HPDE6-E6E7 (cell line): ENCODE measurements around the gene NDOR1.
"Not testable (repeated sequence)": the region's sequence is repeated elsewhere in the genome, so short reads cannot be mapped to it uniquely, and the experiment has no call there.

ENCODE experiments used
- DNase-seq: peaks from one replicate; pipeline ENCODE4 v3.0.0; 2011; ENCODE audit warnings: missing footprints; ENCODE audit errors: extremely low spot score

Gene NDOR1

DNA sequence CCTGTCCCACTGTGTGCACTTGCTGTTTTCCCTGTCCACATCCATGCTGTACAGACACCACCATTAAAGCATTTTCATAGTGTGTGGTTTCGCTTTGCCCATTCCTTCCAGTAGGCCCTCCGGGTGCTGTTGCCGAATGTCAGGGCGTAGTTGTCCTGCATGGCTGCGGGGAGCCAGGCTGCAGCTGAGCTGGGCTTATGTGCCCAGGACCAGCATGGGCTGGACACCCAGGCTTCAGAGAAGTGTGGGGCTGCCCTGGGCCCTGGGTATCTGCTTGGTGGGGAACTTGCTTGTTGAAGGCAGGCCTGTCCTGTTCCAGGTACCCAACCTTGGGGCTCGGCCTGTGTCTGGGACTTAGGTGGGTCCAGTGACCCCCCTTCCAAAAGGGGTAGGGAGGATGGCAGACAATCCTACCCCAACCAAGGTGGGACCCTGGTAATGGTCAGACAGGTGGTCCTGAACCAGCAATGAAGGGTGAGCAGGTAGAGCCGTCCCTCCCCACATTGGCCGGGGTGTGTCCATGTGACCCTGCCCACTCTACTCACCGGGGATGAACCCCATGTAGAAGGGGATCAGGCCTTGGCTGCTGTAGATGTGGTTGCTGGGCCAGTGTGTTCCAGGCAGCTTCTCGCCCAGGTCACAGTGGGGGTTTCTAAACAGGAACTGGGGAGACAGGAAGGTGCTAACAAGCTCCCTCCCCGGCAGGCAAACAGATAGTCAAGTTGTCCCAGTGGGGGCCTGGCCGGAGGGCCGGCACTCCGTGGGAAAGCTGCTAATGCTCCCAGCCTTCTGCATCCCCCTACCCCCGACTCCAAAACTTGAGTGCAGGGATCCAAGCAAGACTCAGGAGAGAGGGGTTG, 38.4 kb downstream of the NDOR1 start:
- no peak for DNase-seq

DNA sequence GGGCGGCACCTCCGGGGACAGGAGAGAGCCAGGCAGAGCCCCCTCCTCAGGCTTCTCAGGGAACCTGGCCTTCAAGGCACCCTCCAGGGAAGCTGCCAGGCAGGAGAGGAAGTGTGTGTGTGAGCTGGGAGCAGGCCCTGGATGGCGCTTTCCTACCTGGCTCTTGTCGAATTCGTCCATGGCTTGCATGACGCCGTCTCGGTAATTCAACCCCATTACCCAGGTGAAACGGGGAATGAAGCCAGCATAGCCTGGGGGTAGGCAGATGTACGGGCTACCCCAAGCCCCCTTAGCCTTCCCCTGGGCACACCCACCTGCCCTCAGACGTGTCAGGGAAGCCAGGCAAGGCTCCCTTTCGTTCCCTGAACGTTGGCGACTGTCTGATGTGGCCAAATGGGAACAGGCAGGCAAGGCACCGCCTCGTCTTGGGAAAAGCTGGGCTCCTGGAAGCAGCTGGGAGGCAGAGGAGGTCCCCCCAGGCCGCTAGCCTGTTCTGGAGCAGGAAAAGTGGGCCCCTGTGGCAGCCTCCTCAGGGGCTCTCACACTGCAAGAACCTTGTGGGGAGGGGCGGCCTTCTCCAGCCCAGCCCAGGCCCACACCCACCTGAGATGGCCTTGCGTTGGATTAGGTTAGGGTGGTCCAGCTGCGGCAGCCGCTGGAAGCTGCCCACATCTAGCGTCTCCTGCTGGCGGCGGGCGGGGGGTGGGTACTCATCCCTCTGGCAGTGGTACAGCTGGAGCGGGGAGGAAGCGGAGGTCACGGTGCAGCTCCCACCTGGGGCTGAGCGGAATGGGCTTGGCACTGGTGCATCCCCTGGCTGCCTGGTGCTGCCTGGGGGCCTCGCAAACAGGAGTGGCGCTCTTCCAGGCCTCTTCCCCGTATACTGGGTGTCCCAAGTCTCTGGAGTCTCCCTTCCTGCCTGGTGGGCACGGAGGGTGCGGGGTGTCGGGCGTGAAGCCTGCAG, 39.3 kb downstream of the NDOR1 start:
- DNase-seq: no peak

DNA sequence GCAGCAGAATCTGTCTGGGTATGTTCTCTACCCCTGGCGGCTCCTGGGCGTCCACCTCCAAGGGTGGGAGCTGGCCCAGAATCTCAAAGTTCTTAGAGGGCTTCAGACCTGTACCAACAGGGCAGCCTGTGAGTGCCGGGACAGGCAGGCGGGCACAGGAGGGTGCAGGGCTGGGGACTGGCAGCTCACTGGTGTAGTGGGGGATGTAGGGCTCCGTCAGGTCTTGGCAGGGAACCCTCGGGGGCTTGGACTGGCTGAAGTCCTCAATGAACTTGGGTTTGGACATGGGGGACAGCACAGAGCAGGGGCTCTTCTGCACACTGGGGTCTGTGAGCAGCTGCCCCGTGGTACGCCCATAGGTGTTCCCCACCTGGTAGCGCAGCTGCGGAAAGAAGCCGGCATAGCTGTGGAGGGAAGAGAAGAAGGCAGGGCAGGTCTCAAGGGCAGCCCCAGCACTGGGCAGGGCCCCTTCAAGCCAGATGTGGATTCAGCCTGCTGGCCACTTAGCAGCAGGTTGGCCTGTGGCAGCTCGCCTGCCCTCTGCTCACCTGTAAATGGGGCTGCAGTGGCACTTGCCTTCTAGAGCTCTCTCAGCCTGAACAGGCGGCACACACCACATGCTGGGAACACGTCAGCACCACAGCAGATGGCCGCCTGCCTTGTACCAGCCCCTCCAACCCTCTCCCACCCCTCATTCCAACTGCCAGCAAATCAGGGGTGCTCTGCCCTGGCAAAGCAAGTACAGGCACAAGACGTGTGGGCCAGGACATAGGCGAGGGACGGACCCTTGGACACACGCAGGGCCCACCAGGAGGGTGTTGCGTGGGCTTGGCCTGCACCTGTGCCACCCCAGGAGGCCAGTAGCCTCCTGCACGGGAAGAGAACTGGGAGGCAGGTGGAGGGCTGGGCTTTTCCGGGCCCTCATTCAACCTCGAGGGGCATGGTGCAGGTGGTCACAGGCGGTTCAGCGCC, 40.2 kb downstream of the NDOR1 start:
- no peak for DNase-seq

DNA sequence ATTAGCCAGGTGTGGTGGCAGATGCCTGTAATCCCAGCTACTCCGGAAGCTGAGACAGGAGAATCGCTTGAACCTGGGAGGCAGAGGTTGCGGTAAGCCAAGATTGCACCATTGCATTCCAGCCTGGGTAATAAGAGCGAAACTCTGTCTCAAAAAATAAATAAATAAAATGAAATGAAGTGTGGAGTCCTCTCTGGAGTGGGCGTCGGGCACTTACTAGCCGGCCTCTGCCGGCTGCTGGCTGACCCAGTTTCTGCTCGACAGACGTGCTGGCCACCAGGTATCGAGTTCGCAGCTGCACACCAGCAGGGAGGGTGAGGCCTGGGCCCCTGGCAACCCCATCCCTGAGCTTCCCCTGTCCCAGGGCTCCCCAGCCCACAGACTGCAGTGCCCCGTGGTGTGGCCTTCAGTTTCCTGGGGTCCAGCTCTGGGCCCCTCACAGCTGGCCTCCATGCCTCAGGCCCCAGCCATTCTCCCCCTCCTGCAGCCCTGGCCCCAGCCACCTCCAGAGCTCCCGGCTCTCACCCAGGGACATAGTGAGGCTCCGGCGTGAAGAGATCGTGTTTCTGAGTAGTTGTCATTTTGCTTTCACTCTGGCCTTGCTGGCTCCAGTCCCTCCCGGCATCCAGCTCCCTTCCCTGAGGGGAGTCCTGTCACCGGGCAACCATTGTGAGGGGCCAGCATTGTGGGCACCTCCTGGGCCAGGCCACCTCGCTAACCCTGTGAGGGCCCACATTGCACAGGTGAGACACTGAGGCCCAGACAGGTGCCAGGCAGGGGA, 41.8 kb downstream of the NDOR1 start:
- no peak for DNase-seq

DNA sequence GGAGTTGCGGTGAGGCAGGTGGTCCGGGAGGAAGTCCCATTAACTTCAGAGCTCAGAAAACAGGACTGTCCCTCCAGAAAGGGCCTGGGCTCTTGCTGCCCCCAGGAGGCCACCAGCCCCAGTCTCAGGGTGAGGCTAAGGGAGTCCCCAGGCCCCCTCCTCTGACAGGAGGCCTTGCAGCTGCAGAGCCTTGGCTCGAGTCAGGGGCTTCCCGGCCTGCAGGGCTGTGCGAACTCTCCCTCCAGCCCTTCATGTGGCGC, 42.3 kb downstream of the NDOR1 start:
- no peak for DNase-seq

DNA sequence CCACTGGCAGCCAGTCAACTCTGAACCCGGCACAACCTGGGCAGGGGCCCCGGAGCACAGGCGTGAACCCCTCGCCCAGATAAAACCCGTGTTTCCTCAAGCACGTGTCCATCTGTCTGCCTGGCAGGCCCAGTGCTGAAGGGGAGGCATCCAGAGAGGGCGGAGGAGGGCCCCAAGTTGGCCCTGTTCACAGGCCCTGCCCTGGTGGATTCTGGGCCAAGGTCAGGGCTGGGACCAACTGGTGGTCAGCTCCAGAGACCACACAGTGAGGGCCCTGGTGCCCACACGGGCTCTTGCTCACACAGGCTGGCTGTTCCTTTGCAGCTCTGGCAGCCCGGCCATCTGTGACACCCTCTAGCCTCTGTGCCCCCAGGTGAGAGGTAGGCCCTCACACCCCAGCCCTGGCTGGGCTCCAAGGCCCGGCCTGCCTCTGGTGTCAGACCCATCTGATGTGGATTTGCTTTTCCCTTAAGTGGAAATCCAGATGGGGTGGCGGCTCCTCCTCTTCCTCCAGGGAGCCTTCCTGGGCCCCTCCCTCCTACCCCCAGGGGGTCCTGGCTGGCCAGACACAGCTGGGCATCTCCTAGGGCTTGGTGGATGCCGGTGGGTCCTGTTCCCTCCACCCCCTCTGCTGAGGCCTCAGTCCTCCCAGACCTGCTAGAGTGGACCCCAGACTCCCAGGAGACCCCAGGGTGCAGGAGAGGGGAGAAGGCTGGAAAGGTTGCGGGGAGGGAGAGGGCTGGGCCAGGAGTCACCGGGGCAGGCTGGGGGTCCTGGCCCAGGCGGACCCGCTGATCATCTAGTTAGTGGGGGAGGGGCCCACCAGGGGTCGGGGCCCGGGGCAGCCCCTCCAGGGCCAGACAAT, 45.1 kb downstream of the NDOR1 start:
- DNase-seq: no peak

DNA sequence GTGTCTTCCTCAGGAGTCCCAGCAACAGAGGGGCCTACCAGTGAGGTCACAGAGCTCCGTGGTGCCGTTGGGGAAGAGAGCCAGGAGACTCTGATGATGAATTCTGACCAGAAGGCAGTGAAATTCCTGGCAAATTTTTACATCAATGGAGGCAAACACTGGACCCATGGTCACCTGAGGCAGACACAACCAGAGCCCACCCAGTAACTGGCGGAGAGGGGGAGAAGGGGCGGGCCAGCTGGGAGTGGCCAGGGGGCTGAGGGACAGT, 45.6 kb downstream of the NDOR1 start, which contains the start of gene STPG3:
Gene STPG3 (plus strand): TSS at position 93 of the 268 bp plus-strand sequence. CDS start 1 bp downstream, at position 94.
- DNase-seq: no peak

DNA sequence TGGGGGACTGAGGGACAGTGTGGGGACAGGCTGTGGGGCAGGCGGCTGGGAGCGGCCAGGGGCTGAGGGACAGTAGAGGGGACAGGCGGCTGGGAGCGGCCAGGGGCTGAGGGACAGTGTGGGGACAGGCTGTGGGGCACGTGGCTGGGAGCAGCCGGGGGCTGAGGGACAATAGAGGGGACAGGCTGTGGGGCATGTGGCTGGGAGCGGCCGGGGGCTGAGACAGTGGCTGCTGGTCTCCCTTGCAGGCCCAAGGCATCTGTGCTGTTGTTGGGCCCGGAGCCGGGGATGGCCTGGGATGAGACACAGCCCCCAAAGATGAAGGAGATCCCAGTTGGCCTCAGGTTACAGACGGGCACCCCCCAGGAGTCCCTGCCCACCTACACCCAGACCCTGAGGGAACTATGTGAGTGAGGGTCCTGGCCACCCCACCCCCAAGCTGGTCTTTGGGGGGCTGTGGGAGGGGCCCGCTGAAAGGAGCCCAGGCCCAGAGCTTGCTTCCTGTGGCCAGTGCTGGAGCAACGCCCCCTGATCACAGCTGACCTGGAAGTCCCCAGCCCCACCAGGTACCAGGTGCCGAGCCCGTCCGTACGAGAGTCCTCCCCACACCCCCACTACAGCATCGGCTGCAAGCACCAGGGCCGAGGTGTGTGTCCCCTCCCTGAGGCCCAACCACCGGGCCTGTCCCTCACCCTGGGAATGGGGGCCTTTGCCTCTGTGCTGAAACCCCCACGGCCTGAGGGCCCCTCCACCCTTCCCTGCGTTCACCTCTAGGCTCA, 46.2 kb downstream of the NDOR1 start:
- no peak for DNase-seq

DNA sequence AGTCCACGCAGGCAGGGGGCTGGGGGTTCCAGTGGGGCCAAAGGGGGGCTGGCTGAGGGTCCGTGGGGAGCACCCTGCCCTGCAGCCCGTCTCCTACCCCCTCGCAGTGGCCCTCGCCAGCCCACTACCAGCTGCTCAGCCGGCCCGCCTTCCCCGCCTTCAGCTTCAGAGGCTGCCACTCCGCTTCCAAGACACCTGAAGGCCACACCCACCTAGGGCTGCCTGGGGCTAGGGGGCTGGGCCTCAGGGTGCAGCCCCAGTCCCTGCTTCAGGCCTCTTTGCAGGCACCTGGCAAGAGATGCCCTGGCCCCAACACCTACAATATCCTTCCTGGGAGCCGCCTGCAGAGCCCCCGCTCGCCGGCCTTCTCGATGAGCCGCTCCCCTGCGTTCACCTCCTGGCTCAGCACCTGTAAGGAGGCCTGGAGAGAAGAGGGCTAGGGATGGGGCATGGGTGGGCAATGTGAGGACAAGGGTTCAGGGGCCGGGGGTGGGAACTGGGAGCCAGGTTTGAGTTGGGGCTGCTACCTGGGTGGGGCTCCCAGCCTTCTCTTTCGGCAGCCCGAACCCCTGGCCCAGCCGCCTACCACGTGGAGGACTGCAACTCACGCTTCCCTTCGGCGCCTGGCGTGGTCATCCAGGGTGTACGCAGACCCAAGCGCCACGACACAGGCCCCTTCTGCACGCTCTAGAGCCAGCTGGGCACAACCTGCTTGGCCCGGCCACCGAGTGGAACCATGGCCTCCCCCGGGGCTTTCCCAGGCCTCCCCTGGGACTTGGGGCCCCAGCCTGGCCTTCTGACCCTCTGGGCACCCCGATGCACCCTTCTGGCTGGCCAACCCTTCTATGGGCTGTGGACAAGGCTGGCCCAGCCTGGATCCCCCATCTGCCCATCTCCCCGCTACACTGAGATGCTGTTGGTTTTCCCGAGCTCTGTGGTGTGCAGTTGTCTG, 47.3 kb downstream of the NDOR1 start:
- no peak for DNase-seq

DNA sequence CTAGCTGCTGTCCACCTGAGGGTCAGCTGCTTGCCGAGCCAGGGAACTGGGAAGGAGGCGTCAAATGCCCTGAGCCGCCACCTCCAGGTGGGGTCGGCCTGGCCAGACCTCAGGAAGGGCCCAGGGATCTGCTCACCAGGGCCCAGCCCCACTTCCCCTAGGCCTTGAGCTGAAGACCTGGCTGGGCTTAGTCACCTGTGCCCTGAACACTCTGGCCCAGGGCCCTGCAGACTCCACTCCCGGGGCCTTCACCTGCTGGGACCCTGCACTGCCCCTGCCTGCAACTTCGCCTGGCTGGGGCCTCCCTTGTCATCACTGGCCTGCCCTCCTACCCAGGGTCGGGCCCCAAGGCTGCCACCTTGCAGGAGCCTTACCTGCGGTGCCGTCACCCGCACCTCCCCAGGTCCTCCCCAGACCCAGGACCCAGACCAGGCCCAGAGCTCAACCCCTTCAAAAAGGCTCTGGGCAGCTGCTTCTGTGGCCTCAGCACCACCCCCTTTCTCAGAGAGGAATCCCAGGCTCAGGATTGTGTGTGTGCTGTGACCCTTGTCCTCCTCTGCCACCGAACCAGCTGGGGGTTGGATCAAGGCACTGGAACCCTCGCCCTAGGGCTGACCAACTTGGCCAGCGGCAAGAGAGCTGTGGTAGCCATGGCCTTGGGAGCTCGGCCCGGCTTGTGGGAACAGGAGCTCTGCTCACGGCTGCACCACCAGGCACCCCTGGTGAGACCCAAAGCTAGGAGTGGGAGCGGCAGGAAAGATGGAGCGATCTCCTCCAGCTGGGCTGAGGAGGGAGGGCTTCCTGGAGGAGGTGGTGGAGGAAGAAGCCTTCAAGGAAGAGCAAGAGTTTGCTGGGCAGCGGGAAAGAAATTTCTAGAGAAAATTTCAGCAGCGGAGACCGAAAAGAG, 48.5 kb downstream of the NDOR1 start:
- DNase-seq: no peak

DNA sequence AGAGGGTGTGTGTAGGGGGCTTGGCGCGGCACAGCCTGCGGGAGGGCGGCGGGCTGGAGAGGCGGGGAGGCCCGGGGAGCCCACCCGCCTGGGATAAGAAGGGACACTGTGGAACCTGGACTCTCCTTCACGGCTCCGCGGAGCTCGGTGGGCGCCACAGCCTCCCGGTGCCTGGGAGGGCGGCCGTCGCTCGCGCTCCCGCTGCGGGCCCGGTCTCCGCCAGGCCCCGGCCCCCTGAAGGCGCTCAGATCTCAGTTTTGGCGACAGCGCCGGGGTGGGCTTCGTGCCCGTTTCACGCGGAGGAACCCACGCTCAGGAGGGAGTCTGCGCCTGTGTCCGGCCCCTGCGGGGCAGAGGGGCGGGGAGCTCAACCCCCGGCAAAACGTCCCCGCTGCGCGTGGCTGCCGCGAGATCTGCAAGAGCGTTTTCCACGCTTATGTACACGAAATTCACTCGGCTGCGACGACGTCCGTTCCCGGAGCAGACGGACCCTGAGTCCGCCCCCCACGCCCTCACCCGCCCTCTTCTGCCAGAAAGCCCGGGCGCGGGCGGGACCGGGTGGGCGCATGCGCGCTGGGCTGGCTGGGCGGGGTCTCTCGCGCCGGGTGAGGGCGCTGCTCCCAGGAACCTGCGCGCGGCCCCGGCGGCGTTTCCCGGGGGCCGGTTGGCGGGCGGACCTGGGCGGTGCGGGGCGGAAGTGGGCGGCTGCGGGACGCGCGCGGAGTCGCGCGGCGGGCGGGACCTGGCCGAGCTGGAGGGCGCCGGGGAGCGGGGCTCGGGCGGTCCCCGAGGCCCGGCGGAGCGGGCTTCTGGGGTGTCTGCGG, 49.3 kb downstream of the NDOR1 start, which contains the start of gene NELFB:
Gene NELFB (plus strand): TSS at position 704 of the 824 bp plus-strand sequence.
- peak; percentile 95 for DNase-seq

DNA sequence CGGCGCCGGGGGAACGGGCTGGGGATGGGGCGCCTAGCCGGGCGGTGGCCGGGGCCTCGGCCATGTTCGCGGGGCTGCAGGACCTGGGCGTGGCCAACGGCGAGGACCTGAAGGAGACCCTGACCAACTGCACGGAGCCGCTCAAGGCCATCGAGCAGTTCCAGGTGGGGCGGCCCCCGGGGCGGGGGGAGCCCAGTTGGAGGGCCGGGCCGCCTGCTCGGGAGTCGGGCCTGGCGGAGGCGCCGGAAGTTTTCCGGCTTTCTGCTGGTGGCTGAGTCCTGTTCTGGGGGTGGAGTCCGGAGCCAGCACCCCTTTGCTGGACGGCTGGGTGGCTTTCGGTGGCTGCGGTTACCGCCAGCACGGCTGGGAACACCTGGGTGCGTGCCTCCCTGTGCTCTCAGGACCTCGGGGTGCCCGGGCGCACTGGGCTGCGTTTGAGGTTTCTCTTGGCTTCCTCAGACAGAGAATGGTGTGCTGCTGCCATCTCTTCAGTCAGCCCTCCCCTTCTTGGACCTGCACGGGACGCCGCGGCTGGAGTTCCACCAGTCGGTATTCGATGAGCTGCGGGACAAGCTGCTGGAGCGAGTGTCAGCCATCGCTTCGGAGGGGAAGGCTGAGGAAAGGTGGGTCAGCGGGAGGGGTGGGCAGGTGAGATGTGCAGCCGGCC, 50.1 kb downstream of the NDOR1 start:
- no peak for DNase-seq

DNA sequence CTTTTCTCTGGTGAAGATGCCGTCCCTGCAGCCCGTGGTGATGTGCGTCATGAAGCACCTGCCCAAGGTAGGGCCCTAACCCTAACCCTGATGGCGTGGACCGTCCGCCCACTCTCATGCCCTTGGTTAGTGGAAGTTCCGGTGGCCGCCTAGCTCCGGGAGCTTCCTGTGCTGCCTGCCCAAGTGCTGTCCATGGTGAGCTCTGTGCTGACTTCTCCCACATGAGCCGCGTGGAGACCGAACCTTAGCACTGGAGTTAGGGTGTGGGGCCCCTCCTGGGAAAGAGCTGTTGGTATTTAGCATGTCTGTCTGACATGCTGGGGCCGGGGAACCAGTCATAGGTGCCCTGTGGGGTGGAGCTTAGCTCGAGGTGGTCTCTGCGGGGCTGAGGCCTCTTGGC, 50.9 kb downstream of the NDOR1 start:
- no peak for DNase-seq

DNA sequence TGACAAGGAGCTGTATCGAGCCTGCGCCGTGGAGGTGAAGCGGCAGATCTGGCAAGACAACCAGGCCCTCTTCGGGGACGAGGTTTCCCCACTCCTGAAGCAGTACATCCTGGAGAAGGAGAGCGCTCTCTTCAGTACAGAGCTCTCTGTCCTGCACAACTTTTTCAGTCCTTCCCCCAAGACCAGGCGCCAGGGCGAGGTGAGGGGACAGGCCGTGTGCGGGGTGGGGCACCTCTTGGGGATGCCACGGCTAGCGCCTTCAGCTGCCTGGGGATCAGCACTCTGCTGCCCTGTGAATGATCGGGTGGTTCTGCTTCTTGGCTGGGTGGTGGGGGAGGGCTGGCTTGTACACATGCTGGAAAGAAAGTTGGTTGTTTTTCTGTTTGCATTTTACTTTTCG, 51.4 kb downstream of the NDOR1 start:
- DNase-seq: no peak

DNA sequence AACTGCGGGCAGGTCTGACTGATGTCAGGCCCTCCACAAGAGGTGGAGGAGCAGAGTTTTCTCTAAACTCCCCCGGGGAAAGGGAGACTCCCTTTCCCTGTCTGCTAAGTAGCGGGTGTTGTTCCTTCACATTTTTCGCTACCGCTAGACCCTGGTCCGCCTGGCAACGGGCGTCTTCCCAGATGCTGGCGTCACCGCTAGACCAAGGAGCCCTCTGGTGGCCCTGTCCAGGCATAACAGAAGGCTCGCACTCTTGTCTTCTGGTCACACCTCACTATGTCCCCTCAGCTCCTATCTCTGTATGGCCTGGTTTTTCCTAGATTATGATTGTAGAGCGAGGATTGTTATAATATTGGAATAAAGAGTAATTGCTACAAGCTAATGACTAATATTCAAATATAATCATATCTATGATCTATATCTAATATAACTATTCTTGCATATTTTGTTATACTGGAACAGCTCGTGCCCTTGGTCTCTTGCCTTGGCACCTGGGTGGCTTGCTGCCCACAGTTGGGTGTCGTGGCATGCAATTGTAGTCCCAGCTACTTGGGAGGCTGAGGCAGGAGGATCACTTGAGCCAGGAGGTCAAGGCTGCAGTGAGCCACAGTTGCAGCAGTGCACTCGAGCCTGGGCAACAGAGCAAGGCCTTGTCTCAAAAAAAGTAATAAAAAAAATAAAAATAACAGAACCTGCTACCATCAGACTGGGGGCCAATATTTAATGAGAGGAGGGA, 56.8 kb downstream of the NDOR1 start:
- DNase-seq: not testable (repeated sequence)
